ENCODE results near the gene MTHFR. TPM values are rescaled to one million over a fixed set of nuclear protein-coding genes. Genes with fewer than 3 reads are reported as not detected.

Gene MTHFR
- total RNA-seq, 1 donor from 2014 or later: 43.3 TPM

GRCh38 chr1:11772458-11772857 lies 33.3 kb downstream of the MTHFR start:
- Histone ChIP-seq H3K36me3 (ENCODE audit: control insufficient read depth in 3 of 3, insufficient read depth in 3 of 3, low read length in 3 of 3) (no peaks in the 10 kb centered on the region), H3K9me3 (ENCODE audit: control insufficient read depth in 3 of 3, low read length in 3 of 3) (no peaks in the 10 kb centered on the region), H3K9ac (ENCODE audit: low read depth in 1 of 3, low read length in 3 of 3) (no peak overlapping the region), H3K4me3 (ENCODE audit: low read length in 3 of 3) (no peak overlapping the region), H3K27me3 (ENCODE audit: control insufficient read depth in 3 of 3, insufficient read depth in 3 of 3, low read length in 3 of 3) (no peaks in the 10 kb centered on the region), H3K27ac (ENCODE audit: low read depth, low read length) (no peak overlapping the region), H3K4me1 (ENCODE audit: control insufficient read depth in 3 of 3, insufficient read depth in 3 of 3, low read length in 3 of 3) (no peaks in the 10 kb centered on the region)

- Histone ChIP-seq H3K9ac (ENCODE audit: low read depth in 1 of 3, low read length in 3 of 3) (no peak overlapping the region), H3K27ac (ENCODE audit: low read depth, low read length) (no peak overlapping the region), H3K4me1 (ENCODE audit: control insufficient read depth in 3 of 3, insufficient read depth in 3 of 3, low read length in 3 of 3) (no peaks in the 10 kb centered on the region), H3K27me3 (ENCODE audit: control insufficient read depth in 3 of 3, insufficient read depth in 3 of 3, low read length in 3 of 3) (no peaks in the 10 kb centered on the region), H3K4me3 (ENCODE audit: low read length in 3 of 3) (no peak overlapping the region), H3K9me3 (ENCODE audit: control insufficient read depth in 3 of 3, low read length in 3 of 3) (no peaks in the 10 kb centered on the region), H3K36me3 (ENCODE audit: control insufficient read depth in 3 of 3, insufficient read depth in 3 of 3, low read length in 3 of 3) (no peaks in the 10 kb centered on the region)
Measured at GRCh38 chr1:11771481-11772043, 34.2 kb downstream of the MTHFR start.

- Histone ChIP-seq H3K9ac (ENCODE audit: low read depth in 1 of 3, low read length in 3 of 3) (no peak overlapping the region), H3K27ac (ENCODE audit: low read depth, low read length) (no peak overlapping the region), H3K9me3 (ENCODE audit: control insufficient read depth in 3 of 3, low read length in 3 of 3) (no peaks in the 10 kb centered on the region), H3K27me3 (ENCODE audit: control insufficient read depth in 3 of 3, insufficient read depth in 3 of 3, low read length in 3 of 3) (no peaks in the 10 kb centered on the region), H3K4me3 (ENCODE audit: low read length in 3 of 3) (no peak overlapping the region), H3K4me1 (ENCODE audit: control insufficient read depth in 3 of 3, insufficient read depth in 3 of 3, low read length in 3 of 3) (no peaks in the 10 kb centered on the region), H3K36me3 (ENCODE audit: control insufficient read depth in 3 of 3, insufficient read depth in 3 of 3, low read length in 3 of 3) (no peaks in the 10 kb centered on the region)
Measured at GRCh38 chr1:11770011-11770410, 35.8 kb downstream of the MTHFR start.

GRCh38 chr1:11769274-11769673 lies 36.5 kb downstream of the MTHFR start:
- Histone ChIP-seq H3K4me3 (ENCODE audit: low read length in 3 of 3) (no peak overlapping the region), H3K27me3 (ENCODE audit: control insufficient read depth in 3 of 3, insufficient read depth in 3 of 3, low read length in 3 of 3) (no peaks in the 10 kb centered on the region), H3K4me1 (ENCODE audit: control insufficient read depth in 3 of 3, insufficient read depth in 3 of 3, low read length in 3 of 3) (no peaks in the 10 kb centered on the region), H3K9me3 (ENCODE audit: control insufficient read depth in 3 of 3, low read length in 3 of 3) (no peaks in the 10 kb centered on the region), H3K27ac (ENCODE audit: low read depth, low read length) (no peak overlapping the region), H3K36me3 (ENCODE audit: control insufficient read depth in 3 of 3, insufficient read depth in 3 of 3, low read length in 3 of 3) (no peaks in the 10 kb centered on the region), H3K9ac (ENCODE audit: low read depth in 1 of 3, low read length in 3 of 3) (no peak overlapping the region)

- H3K36me3 ChIP-seq (ENCODE audit: control insufficient read depth in 3 of 3, insufficient read depth in 3 of 3, low read length in 3 of 3): no peaks in the 10 kb centered on the region
- H3K9ac ChIP-seq (ENCODE audit: low read depth in 1 of 3, low read length in 3 of 3): no peak overlapping the region
- no peaks in the 10 kb centered on the region for H3K4me1 ChIP-seq (ENCODE audit: control insufficient read depth in 3 of 3, insufficient read depth in 3 of 3, low read length in 3 of 3)
- no peak overlapping the region for H3K27ac ChIP-seq (ENCODE audit: low read depth, low read length)
- no peaks in the 10 kb centered on the region for H3K9me3 ChIP-seq (ENCODE audit: control insufficient read depth in 3 of 3, low read length in 3 of 3)
- no peak overlapping the region for H3K4me3 ChIP-seq (ENCODE audit: low read length in 3 of 3)
- no peaks in the 10 kb centered on the region for H3K27me3 ChIP-seq (ENCODE audit: control insufficient read depth in 3 of 3, insufficient read depth in 3 of 3, low read length in 3 of 3)
Measured at GRCh38 chr1:11768821-11769220, 36.9 kb downstream of the MTHFR start.

- Histone ChIP-seq H3K9ac (ENCODE audit: low read depth in 1 of 3, low read length in 3 of 3) (no peak overlapping the region), H3K36me3 (ENCODE audit: control insufficient read depth in 3 of 3, insufficient read depth in 3 of 3, low read length in 3 of 3) (no peaks in the 10 kb centered on the region), H3K27ac (ENCODE audit: low read depth, low read length) (no peak overlapping the region), H3K9me3 (ENCODE audit: control insufficient read depth in 3 of 3, low read length in 3 of 3) (no peaks in the 10 kb centered on the region), H3K4me1 (ENCODE audit: control insufficient read depth in 3 of 3, insufficient read depth in 3 of 3, low read length in 3 of 3) (no peaks in the 10 kb centered on the region), H3K4me3 (ENCODE audit: low read length in 3 of 3) (no peak overlapping the region), H3K27me3 (ENCODE audit: control insufficient read depth in 3 of 3, insufficient read depth in 3 of 3, low read length in 3 of 3) (peaks cover 0 to 4% (median 0%) of the 10 kb centered on the region in 3 donors)
Measured at GRCh38 chr1:11767922-11768704, 37.7 kb downstream of the MTHFR start.

- Histone ChIP-seq H3K4me3 (ENCODE audit: low read length in 3 of 3) (no peak overlapping the region), H3K27ac (ENCODE audit: low read depth, low read length) (no peak overlapping the region), H3K9ac (ENCODE audit: low read depth in 1 of 3, low read length in 3 of 3) (no peak overlapping the region), H3K9me3 (ENCODE audit: control insufficient read depth in 3 of 3, low read length in 3 of 3) (no peaks in the 10 kb centered on the region), H3K4me1 (ENCODE audit: control insufficient read depth in 3 of 3, insufficient read depth in 3 of 3, low read length in 3 of 3) (peaks cover 0 to 4% (median 3%) of the 10 kb centered on the region in 3 donors), H3K36me3 (ENCODE audit: control insufficient read depth in 3 of 3, insufficient read depth in 3 of 3, low read length in 3 of 3) (no peaks in the 10 kb centered on the region), H3K27me3 (ENCODE audit: control insufficient read depth in 3 of 3, insufficient read depth in 3 of 3, low read length in 3 of 3) (peaks cover 8 to 20% (median 15%) of the 10 kb centered on the region in 3 donors)
Measured at GRCh38 chr1:11766429-11766776, 39.4 kb downstream of the MTHFR start.

- H3K4me3 ChIP-seq (ENCODE audit: low read length in 3 of 3): no peak overlapping the region
- H3K9me3 ChIP-seq (ENCODE audit: control insufficient read depth in 3 of 3, low read length in 3 of 3): no peaks in the 10 kb centered on the region
- H3K9ac ChIP-seq (ENCODE audit: low read depth in 1 of 3, low read length in 3 of 3): no peak overlapping the region
- peaks cover 12 to 24% (median 20%) of the 10 kb centered on the region in 3 donors for H3K27me3 ChIP-seq (ENCODE audit: control insufficient read depth in 3 of 3, insufficient read depth in 3 of 3, low read length in 3 of 3)
- no peak overlapping the region for H3K27ac ChIP-seq (ENCODE audit: low read depth, low read length)
- H3K36me3 ChIP-seq (ENCODE audit: control insufficient read depth in 3 of 3, insufficient read depth in 3 of 3, low read length in 3 of 3): no peaks in the 10 kb centered on the region
- peaks cover 0 to 4% (median 3%) of the 10 kb centered on the region in 3 donors for H3K4me1 ChIP-seq (ENCODE audit: control insufficient read depth in 3 of 3, insufficient read depth in 3 of 3, low read length in 3 of 3)
Measured at GRCh38 chr1:11765661-11766428, 39.9 kb downstream of the MTHFR start.

GRCh38 chr1:11764519-11764918 lies 41.2 kb downstream of the MTHFR start:
- H3K4me3 ChIP-seq (ENCODE audit: low read length in 3 of 3): no peak overlapping the region
- no peak overlapping the region for H3K27ac ChIP-seq (ENCODE audit: low read depth, low read length)
- H3K9me3 ChIP-seq (ENCODE audit: control insufficient read depth in 3 of 3, low read length in 3 of 3): no peaks in the 10 kb centered on the region
- peaks cover 0 to 4% (median 3%) of the 10 kb centered on the region in 3 donors for H3K4me1 ChIP-seq (ENCODE audit: control insufficient read depth in 3 of 3, insufficient read depth in 3 of 3, low read length in 3 of 3)
- no peaks in the 10 kb centered on the region for H3K36me3 ChIP-seq (ENCODE audit: control insufficient read depth in 3 of 3, insufficient read depth in 3 of 3, low read length in 3 of 3)
- H3K27me3 ChIP-seq (ENCODE audit: control insufficient read depth in 3 of 3, insufficient read depth in 3 of 3, low read length in 3 of 3): peaks cover 15 to 26% (median 24%) of the 10 kb centered on the region in 3 donors
- no peak overlapping the region for H3K9ac ChIP-seq (ENCODE audit: low read depth in 1 of 3, low read length in 3 of 3)

GRCh38 chr1:11764115-11764514 lies 41.6 kb downstream of the MTHFR start:
- Histone ChIP-seq H3K9ac (ENCODE audit: low read depth in 1 of 3, low read length in 3 of 3) (no peak overlapping the region), H3K4me1 (ENCODE audit: control insufficient read depth in 3 of 3, insufficient read depth in 3 of 3, low read length in 3 of 3) (peaks cover 0 to 4% (median 3%) of the 10 kb centered on the region in 3 donors), H3K27me3 (ENCODE audit: control insufficient read depth in 3 of 3, insufficient read depth in 3 of 3, low read length in 3 of 3) (peaks cover 15 to 26% (median 24%) of the 10 kb centered on the region in 3 donors), H3K36me3 (ENCODE audit: control insufficient read depth in 3 of 3, insufficient read depth in 3 of 3, low read length in 3 of 3) (no peaks in the 10 kb centered on the region), H3K9me3 (ENCODE audit: control insufficient read depth in 3 of 3, low read length in 3 of 3) (no peaks in the 10 kb centered on the region), H3K4me3 (ENCODE audit: low read length in 3 of 3) (no peak overlapping the region), H3K27ac (ENCODE audit: low read depth, low read length) (no peak overlapping the region)

All from skeletal muscle tissue (tissue), 4 donors.